ENCODE data around the gene DONSON. TPM values are rescaled to one million over a fixed set of nuclear protein-coding genes. Genes with fewer than 3 reads are reported as not detected.

DONSON gene
- total and polyA plus RNA-seq, 2 of the 8 experiments (the other 6 are each of a cell fraction or from before 2014, with no cell fraction given), result 21.9 to 32.5 TPM

DNA sequence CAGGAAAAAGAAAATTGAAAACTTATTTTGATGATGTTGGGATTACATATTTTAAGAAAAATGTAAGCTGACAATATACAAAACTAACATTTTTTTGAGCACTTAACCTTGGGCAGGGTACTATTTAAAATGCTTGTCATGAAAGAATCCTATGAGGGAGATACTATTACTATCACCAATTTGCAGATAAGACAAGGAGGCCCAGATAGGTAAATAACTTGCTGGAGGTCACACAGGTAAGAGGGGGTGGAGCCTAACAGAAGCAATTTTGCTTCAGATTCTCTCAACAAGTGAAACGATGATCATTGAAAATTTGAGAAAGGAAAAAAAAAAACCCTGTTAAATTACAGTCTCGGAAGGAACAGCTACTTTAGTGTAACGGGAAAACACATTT, 47.8 kb downstream of the DONSON start (continued):
- TF ChIP-seq, protein P1, sequence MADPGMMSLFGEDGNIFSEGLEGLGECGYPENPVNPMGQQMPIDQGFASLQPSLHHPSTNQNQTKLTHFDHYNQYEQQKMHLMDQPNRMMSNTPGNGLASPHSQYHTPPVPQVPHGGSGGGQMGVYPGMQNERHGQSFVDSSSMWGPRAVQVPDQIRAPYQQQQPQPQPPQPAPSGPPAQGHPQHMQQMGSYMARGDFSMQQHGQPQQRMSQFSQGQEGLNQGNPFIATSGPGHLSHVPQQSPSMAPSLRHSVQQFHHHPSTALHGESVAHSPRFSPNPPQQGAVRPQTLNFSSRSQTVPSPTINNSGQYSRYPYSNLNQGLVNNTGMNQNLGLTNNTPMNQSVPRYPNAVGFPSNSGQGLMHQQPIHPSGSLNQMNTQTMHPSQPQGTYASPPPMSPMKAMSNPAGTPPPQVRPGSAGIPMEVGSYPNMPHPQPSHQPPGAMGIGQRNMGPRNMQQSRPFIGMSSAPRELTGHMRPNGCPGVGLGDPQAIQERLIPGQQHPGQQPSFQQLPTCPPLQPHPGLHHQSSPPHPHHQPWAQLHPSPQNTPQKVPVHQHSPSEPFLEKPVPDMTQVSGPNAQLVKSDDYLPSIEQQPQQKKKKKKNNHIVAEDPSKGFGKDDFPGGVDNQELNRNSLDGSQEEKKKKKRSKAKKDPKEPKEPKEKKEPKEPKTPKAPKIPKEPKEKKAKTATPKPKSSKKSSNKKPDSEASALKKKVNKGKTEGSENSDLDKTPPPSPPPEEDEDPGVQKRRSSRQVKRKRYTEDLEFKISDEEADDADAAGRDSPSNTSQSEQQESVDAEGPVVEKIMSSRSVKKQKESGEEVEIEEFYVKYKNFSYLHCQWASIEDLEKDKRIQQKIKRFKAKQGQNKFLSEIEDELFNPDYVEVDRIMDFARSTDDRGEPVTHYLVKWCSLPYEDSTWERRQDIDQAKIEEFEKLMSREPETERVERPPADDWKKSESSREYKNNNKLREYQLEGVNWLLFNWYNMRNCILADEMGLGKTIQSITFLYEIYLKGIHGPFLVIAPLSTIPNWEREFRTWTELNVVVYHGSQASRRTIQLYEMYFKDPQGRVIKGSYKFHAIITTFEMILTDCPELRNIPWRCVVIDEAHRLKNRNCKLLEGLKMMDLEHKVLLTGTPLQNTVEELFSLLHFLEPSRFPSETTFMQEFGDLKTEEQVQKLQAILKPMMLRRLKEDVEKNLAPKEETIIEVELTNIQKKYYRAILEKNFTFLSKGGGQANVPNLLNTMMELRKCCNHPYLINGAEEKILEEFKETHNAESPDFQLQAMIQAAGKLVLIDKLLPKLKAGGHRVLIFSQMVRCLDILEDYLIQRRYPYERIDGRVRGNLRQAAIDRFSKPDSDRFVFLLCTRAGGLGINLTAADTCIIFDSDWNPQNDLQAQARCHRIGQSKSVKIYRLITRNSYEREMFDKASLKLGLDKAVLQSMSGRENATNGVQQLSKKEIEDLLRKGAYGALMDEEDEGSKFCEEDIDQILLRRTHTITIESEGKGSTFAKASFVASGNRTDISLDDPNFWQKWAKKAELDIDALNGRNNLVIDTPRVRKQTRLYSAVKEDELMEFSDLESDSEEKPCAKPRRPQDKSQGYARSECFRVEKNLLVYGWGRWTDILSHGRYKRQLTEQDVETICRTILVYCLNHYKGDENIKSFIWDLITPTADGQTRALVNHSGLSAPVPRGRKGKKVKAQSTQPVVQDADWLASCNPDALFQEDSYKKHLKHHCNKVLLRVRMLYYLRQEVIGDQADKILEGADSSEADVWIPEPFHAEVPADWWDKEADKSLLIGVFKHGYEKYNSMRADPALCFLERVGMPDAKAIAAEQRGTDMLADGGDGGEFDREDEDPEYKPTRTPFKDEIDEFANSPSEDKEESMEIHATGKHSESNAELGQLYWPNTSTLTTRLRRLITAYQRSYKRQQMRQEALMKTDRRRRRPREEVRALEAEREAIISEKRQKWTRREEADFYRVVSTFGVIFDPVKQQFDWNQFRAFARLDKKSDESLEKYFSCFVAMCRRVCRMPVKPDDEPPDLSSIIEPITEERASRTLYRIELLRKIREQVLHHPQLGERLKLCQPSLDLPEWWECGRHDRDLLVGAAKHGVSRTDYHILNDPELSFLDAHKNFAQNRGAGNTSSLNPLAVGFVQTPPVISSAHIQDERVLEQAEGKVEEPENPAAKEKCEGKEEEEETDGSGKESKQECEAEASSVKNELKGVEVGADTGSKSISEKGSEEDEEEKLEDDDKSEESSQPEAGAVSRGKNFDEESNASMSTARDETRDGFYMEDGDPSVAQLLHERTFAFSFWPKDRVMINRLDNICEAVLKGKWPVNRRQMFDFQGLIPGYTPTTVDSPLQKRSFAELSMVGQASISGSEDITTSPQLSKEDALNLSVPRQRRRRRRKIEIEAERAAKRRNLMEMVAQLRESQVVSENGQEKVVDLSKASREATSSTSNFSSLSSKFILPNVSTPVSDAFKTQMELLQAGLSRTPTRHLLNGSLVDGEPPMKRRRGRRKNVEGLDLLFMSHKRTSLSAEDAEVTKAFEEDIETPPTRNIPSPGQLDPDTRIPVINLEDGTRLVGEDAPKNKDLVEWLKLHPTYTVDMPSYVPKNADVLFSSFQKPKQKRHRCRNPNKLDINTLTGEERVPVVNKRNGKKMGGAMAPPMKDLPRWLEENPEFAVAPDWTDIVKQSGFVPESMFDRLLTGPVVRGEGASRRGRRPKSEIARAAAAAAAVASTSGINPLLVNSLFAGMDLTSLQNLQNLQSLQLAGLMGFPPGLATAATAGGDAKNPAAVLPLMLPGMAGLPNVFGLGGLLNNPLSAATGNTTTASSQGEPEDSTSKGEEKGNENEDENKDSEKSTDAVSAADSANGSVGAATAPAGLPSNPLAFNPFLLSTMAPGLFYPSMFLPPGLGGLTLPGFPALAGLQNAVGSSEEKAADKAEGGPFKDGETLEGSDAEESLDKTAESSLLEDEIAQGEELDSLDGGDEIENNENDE (IDR thresholded peaks at IDR 0.05; ENCODE audit: insufficient replicate concordance, low read length), result no peak
- TF ChIP-seq, protein P2, sequence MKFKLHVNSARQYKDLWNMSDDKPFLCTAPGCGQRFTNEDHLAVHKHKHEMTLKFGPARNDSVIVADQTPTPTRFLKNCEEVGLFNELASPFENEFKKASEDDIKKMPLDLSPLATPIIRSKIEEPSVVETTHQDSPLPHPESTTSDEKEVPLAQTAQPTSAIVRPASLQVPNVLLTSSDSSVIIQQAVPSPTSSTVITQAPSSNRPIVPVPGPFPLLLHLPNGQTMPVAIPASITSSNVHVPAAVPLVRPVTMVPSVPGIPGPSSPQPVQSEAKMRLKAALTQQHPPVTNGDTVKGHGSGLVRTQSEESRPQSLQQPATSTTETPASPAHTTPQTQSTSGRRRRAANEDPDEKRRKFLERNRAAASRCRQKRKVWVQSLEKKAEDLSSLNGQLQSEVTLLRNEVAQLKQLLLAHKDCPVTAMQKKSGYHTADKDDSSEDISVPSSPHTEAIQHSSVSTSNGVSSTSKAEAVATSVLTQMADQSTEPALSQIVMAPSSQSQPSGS (IDR thresholded peaks at IDR 0.05; ENCODE audit: low read length), result no peak
- TF ChIP-seq EZH2 (IDR thresholded peaks at IDR 0.05; ENCODE audit: low read depth, low read length, severe bottlenecking) (no peak), SIN3A (conservative IDR thresholded peaks at IDR 0.05 in 1 of 2, IDR thresholded peaks at IDR 0.05 in 1 of 2; ENCODE audit: low read depth in 1 of 2, low read length in 2 of 2) (no peak), CEBPB (IDR thresholded peaks at IDR 0.05; ENCODE audit: low read depth, low read length) (no peak), NANOG (IDR thresholded peaks at IDR 0.05; ENCODE audit: insufficient read depth, low read depth, low read length, poor library complexity, severe bottlenecking) (no peak), SUZ12 (IDR thresholded peaks at IDR 0.05; ENCODE audit: low read length) (no peak), NRF1 (IDR thresholded peaks at IDR 0.05; ENCODE audit: low read depth, low read length) (no peak), RXRA (IDR thresholded peaks at IDR 0.05; ENCODE audit: insufficient read depth, low read depth, low read length) (no peak), SP2 (IDR thresholded peaks at IDR 0.05; ENCODE audit: low read length) (no peak)
